ENCODE data around the gene MAP2K2.
"Not testable (repeated sequence)": the region's sequence is repeated elsewhere in the genome, so short reads cannot be mapped to it uniquely, and the experiment has no call there.

MAP2K2 gene

GRCh38 chr19:4123615-4124568, at the start of gene MAP2K2:
MAP2K2 (minus strand) TSS chr19:4124122; CDS start chr19:4123875, 247 bp downstream.
- peak; percentile 80 for DNase-seq

DNA sequence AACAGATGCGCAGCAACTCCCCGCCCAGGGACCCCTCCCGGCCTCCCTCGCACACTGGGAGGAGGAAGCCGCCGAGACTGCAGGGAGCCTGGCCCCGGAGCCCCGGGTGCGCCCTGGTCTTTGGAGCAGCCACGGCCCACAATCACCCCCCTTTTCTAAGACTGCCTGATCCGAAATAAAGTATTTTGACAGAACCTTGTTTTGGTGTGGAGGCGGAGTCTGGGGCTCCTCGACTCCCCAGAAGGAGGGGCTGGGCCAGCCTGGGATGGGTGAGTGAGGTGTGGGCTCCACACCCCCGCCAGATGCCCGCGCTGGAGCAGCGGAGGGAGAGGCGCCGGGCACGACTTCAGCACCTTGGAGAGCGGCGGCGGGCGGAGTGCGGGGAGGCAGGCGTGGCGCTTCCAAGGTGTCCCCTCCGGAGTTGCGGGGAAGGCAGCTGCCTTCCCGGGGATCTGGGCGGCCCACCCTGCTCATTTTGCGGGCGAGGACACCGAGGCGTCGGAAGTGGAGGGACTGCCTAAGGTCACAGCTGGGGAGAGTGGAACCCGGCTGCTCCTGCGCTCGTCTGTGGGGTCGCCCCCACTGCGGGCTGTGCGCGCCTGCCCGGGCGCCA, 49.0 kb upstream of the MAP2K2 start:
- no peak for DNase-seq

DNA sequence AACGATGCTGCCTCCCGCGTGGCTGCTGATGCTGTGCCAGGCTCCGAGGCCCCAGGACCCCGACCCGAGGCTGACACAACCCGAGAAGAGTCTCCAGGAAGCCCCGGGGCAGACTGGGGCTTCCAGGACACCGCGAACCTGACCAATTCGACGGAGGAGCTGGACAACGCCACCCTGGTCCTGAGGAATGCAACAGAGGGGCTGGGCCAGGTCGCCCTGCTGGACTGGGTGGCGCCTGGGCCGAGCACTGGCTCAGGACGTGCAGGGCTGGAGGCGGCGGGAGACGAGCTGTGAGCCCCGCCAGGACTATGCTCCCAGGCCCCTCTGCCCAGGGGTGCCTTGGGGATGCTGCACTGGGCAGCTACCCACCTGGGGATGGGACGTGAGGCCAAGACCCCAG, 47.8 kb upstream of the MAP2K2 start:
- DNase-seq, result no peak

DNA sequence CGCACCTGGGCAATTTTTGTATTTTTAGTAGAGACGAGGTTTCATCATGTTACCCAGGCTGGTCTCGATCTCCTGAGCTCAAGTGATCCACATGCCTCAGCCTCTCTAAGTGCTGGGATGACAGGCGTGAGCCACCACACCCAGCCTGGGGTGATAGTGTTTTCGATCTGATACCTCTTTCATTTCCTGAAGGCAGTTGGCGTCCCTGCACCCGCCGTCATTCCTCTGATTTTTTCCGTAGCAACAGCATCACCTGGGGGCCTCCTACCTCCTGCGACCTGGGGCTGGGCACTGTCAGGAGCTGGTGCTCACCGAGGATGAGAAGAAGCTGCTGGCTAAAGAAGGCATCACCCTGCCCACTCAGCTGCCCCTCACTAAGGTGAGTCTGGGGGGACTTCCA, 40.3 kb upstream of the MAP2K2 start:
- DNase-seq, result no peak

DNA sequence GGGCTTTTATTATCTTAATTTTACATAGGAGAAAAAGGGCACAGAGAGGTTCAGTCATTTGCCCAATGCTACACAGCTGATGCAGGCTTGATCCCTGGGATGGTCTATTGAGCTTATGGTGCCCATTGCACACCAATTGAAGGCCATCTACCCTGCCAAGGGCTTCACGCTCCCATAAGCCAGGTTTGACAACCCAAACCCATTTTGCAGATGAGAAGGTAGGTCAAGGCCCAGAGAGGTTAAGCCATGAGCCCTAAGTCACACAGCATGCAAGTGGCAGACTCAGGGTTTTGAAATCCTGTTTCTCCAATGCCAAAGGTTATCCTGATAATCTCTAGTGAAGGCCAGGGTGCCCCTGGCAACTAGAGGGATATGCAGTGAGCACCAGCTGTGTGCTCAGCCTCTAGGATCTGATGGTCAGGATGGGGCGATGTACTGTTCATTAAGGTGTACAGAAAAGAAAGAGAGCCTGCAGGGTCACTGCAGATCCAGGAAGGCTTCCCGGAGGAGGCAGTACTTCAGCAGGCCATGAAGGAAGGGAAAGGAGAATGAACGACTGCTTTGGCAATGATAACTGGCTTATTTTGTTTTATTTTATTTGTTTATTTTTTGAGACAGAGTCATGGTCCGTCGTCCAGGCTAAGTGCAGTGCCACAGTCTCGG, 37.6 kb upstream of the MAP2K2 start:
- DNase-seq, result no peak

DNA sequence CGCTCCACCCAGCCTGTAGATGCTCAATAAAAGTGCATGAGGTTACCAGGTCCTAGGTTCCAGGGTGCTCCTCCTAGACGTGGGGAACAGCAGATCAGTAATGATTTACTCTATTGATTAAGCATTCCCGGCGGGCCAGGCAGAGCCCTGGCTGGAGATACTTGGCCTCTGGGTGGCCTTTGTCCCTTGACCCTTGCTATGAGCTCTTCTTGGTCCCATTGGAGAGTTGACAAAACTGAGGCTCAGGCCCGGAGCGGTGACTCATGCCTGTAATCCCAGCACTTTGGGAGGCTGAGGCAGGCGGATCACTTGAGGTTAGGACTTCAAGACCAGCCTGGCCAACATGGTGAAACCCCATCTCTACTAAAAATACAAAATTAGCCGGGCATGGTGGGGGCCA, 34.0 kb upstream of the MAP2K2 start:
- not testable (repeated sequence) for DNase-seq

GRCh38 chr19:4157164-4157563, 33.2 kb upstream of the MAP2K2 start:
- no peak for DNase-seq

GRCh38 chr19:4154571-4155312, 30.8 kb upstream of the MAP2K2 start:
- DNase-seq, result no peak

GRCh38 chr19:4152241-4152998, 28.5 kb upstream of the MAP2K2 start:
- DNase-seq, result no peak

DNA sequence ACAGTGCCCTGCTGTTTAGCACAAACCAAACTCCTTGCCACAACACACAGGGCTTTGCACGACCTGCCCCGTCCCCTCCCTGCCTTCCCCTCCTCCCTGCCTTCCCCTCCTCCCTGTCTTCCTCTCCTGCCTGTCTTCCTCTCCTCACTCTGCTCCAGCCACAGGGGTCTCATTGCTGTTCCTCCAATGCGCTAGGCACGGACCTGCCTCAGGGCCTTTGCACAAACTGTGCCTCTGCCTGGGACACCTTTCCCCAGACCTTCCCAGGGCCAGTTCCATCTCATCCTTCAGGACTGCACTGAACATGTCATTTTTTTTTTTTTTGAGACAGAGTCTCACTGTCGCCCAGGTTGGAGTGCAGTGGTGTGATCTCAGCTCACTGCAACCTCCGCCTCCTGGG, 27.7 kb upstream of the MAP2K2 start:
- DNase-seq, result no peak

DNA sequence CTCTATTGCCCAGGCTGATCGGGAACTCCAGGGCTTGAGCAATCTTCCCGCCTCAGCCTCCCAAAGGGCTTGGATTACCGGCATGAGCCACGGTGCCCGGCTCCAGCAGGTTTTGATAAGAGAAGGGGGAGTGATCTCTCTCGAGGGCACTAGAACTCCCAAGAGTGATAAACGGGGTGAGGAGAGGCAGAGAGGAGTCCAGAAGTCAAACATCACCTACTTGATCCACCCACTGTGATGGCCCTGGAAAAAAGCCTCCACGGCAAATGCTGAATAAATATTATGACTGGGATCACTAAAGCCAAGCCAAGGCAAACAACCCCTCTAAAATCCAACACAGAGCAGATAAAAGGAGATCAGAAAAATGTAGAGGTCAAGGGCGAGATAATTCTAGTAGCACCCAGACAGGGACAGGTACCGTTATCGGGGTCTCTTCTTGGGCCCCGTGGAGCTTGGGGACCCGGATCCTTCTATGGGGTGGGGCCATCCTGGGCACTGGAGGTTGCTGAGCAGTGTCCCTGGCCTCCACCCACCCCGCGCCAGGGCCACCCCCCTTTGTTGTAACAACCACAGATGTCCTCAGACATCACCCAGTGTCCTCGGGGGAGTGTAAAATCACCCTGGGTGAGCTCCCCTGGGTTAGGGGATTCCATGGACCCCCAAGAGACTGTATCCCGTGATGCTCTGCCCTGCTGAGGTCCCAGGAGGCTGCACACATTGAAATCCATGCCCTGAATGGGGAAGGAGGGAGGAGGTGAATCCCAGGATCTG, 25.8 kb upstream of the MAP2K2 start:
- no peak for DNase-seq

DNA sequence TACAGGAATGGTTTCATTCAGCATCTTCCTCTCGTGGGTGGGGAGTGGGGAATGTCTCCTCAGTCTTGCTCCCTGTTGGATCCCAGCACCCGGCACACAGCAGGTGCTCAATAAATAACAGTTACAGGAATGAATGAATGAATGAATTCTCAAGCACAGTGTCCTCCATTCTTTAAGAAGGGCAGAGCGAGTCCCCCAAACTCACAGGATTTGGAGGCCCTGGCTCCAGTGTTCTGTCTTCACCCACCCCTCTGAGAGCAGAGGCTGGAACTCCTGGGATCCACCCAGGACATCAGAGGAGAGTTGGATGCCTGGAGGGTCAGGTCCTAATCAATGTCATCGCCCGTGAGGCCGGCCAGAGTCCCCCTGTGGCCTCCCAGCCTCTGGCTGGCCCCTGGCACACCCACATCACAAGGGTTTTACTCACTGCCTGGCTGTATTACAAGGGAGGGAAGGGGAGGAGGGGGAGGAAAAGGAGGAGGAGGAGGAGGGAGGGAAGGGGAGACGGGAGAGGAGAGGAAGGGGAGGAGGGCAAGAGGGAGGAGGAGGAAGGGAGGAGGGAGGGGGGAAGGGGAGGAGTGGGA, 20.8 kb upstream of the MAP2K2 start:
- DNase-seq, result no peak

- DNase-seq, result not testable (repeated sequence)
Observed at GRCh38 chr19:4142916-4143315, 19.0 kb upstream of the MAP2K2 start.

GRCh38 chr19:4140237-4140711, 16.4 kb upstream of the MAP2K2 start:
- DNase-seq, result peak; percentile 21

GRCh38 chr19:4139614-4140236, 15.8 kb upstream of the MAP2K2 start:
- DNase-seq, result peak; percentile 7

- no peak for DNase-seq
Observed at GRCh38 chr19:4138445-4138844, 14.5 kb upstream of the MAP2K2 start.

- DNase-seq, result no peak
Observed at GRCh38 chr19:4136680-4137088, 12.8 kb upstream of the MAP2K2 start.

DNA sequence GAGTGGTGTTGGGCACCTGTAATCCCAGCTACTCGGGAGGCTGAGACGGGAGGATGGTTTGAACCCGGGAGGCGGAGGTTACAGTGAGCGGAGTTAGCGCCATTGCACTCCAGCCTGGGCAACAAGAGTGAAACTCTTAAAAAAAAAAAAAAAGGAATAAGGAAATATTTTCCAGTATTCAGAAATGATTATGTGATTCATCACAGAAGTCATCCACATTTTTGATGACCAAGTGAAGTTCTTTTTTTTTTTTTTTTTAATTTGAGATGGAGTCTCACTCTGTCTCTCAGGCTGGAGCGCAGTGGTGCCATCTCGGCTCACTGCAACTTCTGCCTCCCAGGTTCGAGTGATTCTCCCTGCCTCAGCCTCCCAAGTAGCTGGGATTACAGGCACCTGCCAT, 11.5 kb upstream of the MAP2K2 start:
- not testable (repeated sequence) for DNase-seq

GRCh38 chr19:4134351-4134750, 10.4 kb upstream of the MAP2K2 start:
- no peak for DNase-seq

GRCh38 chr19:4130744-4131438, 7.0 kb upstream of the MAP2K2 start:
- no peak for DNase-seq

Measured in NCI-H2227 treated with DMSO at 0.1 percent for 48 hours (cell line).